Activated CD8-positive, alpha-beta T cell treated with anti-CD3 and anti-CD28 coated beads, Interleukin-2, amount 10 ng/mL, durations not matched to agents 7 days and 5 days (primary cell): ENCODE data around the gene TSPAN9. TPM values are rescaled to one million over a fixed set of nuclear protein-coding genes. Genes with fewer than 3 reads are reported as not detected.

Experiments used
- ATAC-seq: fragments of 150-1000 bp; cut with Tn5 transposase; one replicate; pipeline ENCODE4 v1.10.0; 2021; ENCODE audit warnings: moderate library complexity
- CTCF ChIA-PET: fragments of 350-600 bp; sonication (Branson Sonifier 250); formaldehyde crosslinking; loops from one replicate; lab custom pipeline; 2021; ENCODE audit warnings: antibody characterized with exemption; lab: Charles Lee
- POLR2A ChIA-PET: fragments of 350-600 bp; sonication (Branson Sonifier 250); formaldehyde crosslinking; loops from one replicate; lab custom pipeline; 2021; ENCODE audit warnings: antibody characterized with exemption; lab: Charles Lee
- DNase-seq: peaks from one replicate; pipeline ENCODE4 v3.0.0-alpha.2; 2020
- H3K27ac Mint-ChIP-seq: one replicate; pipeline ENCODE4 v1.8.0; 2021; ENCODE audit warnings: mild to moderate bottlenecking, mixed read lengths
- H3K27me3 Mint-ChIP-seq: one replicate; pipeline ENCODE4 v1.8.0; 2021; ENCODE audit warnings: low read depth, mixed read lengths
- H3K36me3 Mint-ChIP-seq: one replicate; pipeline ENCODE4 v1.8.0; 2021; ENCODE audit warnings: low read depth, mixed read lengths
- H3K4me1 Mint-ChIP-seq: one replicate; pipeline ENCODE4 v1.8.0; 2021; ENCODE audit warnings: low read depth, mixed read lengths
- H3K4me3 Mint-ChIP-seq: one replicate; pipeline ENCODE4 v1.8.0; 2021; ENCODE audit warnings: mild to moderate bottlenecking, mixed read lengths
- H3K9me3 Mint-ChIP-seq: one replicate; pipeline ENCODE4 v1.8.0; 2022; ENCODE audit warnings: mixed read lengths; ENCODE audit not compliant: insufficient read depth
- total RNA-seq, 2 experiments: library from RNA; stranded (reverse); gene quantifications; one replicate each; pipeline ENCODE4 v1.2.3, GENCODE V29; 2021

Gene TSPAN9
- total RNA-seq, 2 experiments from 2014 or later, result not detected

DNA sequence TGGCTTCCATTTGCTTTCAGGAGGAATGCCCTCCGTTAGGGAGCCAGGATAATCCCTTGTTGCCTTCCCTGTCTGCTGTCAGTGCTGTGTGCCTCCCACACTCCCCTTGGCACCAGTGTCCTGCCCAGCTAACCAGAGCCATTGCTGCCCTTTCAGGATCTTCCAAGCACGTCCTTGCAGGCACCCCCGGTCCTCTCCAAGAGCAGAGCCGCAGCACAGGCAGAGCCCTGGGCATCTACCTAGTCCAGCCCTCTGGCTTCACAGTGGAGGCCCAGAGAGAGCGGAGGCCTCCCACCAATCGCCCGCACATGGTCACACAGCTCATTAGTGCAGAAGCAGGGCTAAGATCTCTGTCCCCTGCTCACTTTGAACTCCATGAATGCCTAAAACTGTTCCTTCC, 39.0 kb upstream of the TSPAN9 start:
- Mint-ChIP-seq H3K36me3 (no peaks in the 10 kb centered on the region), H3K4me3 (no peak overlapping the region), H3K27me3 (peaks cover under 1% of the 10 kb centered on the region), H3K27ac (no peak overlapping the region), H3K9me3 (no peaks in the 10 kb centered on the region), H3K4me1 (no peaks in the 10 kb centered on the region)
- POLR2A ChIA-PET, result no interaction called here
- DNase-seq (no peak), ATAC-seq (no peak)
- CTCF ChIA-PET, result no interaction called here

DNA sequence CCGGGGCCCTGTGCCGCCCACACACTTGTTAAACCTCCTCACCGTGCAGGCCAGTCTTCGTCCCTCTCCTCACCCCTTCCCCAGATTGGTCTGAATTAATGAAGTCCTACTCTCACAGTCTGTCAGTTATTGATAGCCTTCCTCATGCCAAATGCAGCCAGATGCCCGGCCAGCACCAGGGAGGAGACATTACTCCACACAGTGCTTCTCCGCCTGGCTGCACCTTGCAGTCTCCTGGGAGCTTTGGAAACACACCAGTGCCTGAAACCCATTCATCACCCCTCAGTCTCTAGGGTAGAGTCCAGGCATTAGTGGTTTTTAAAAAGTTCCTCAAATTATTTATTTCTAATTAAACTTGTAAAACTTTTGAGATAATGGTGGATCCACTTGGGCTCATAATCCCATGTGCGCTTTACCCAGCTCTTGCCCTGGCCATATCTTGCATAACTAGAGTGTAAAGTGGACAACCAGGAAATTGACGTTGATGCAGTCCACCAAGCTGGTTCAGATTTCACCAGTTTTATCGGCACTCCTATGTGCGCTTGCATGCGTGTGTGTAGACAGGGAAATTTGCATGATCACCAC, 38.2 kb upstream of the TSPAN9 start:
- Mint-ChIP-seq H3K9me3 (no peaks in the 10 kb centered on the region), H3K27ac (no peak overlapping the region), H3K4me3 (no peak overlapping the region), H3K4me1 (no peaks in the 10 kb centered on the region), H3K27me3 (peaks cover 6% of the 10 kb centered on the region), H3K36me3 (no peaks in the 10 kb centered on the region)
- no peak for DNase-seq
- CTCF ChIA-PET, result no interaction called here
- POLR2A ChIA-PET, result interaction anchor here (0.7 kb wide), 1 partner anchor 66 kb away, joined by 3 read pairs; no protein-coding TSS in a partner anchor
- no peak for ATAC-seq

- CTCF ChIA-PET, result no interaction called here
- no peaks in the 10 kb centered on the region for H3K4me1 Mint-ChIP-seq
These were observed 37.0 kb upstream of the TSPAN9 start for GRCh38 chr12:3040026-3040656.

GRCh38 chr12:3040663-3041544, 36.3 kb upstream of the TSPAN9 start:
- no peak overlapping the region for H3K4me3 Mint-ChIP-seq
- no peak overlapping the region for H3K27ac Mint-ChIP-seq
- no peaks in the 10 kb centered on the region for H3K36me3 Mint-ChIP-seq
- H3K27me3 Mint-ChIP-seq, result peaks cover 7% of the 10 kb centered on the region
- H3K4me1 Mint-ChIP-seq, result no peaks in the 10 kb centered on the region
- no peaks in the 10 kb centered on the region for H3K9me3 Mint-ChIP-seq
- ChIA-PET CTCF (interaction anchor here (1.3 kb wide), 1 partner anchor 32 kb away, joined by 5 read pairs; no protein-coding TSS in a partner anchor), POLR2A (interaction anchor here (0.5 kb wide), 1 partner anchor 14 kb away, joined by 3 read pairs; no protein-coding TSS in a partner anchor)
- DNase-seq (no peak), ATAC-seq (no peak)

More at GRCh38 chr12:3040026-3040656, 37.0 kb upstream of the TSPAN9 start:
- Mint-ChIP-seq H3K9me3 (no peaks in the 10 kb centered on the region), H3K27me3 (peaks cover 7% of the 10 kb centered on the region), H3K27ac (no peak overlapping the region), H3K4me3 (no peak overlapping the region), H3K36me3 (no peaks in the 10 kb centered on the region)
- ATAC-seq, result no peak
- POLR2A ChIA-PET, result no interaction called here
- DNase-seq, result no peak

GRCh38 chr12:3041558-3042164, 35.5 kb upstream of the TSPAN9 start:
- ChIA-PET CTCF (interaction anchor here (0.6 to 1.4 kb wide), 8 partner anchors 8 to 234 kb away, joined by 3 to 8 read pairs (median 4); no protein-coding TSS in a partner anchor), POLR2A (interaction anchor here (0.5 kb wide), 1 partner anchor 15 kb away, joined by 3 read pairs; no protein-coding TSS in a partner anchor)
- ATAC-seq (peak; percentile 88), DNase-seq (peak; percentile 75)
- H3K4me1 Mint-ChIP-seq, result no peaks in the 10 kb centered on the region
- H3K27me3 Mint-ChIP-seq, result peaks cover 7% of the 10 kb centered on the region
- no peaks in the 10 kb centered on the region for H3K9me3 Mint-ChIP-seq
- no peaks in the 10 kb centered on the region for H3K36me3 Mint-ChIP-seq
- H3K4me3 Mint-ChIP-seq, result no peak overlapping the region
- H3K27ac Mint-ChIP-seq, result no peak overlapping the region

GRCh38 chr12:3042394-3042793, 34.8 kb upstream of the TSPAN9 start:
- no peak overlapping the region for H3K4me3 Mint-ChIP-seq
- no peak overlapping the region for H3K27ac Mint-ChIP-seq
- CTCF ChIA-PET, result interaction anchor here (0.7 to 1.4 kb wide), 7 partner anchors 8 to 233 kb away, joined by 3 to 8 read pairs (median 4); no protein-coding TSS in a partner anchor
- ATAC-seq, result no peak
- peaks cover 7% of the 10 kb centered on the region for H3K27me3 Mint-ChIP-seq
- H3K4me1 Mint-ChIP-seq, result no peaks in the 10 kb centered on the region
- POLR2A ChIA-PET, result interaction anchor here (0.7 kb wide), 1 partner anchor 215 kb away, joined by 3 read pairs; no protein-coding TSS in a partner anchor
- H3K36me3 Mint-ChIP-seq, result no peaks in the 10 kb centered on the region
- no peak for DNase-seq
- H3K9me3 Mint-ChIP-seq, result no peaks in the 10 kb centered on the region

- Mint-ChIP-seq H3K27me3 (peaks cover 7% of the 10 kb centered on the region), H3K27ac (no peak overlapping the region), H3K4me3 (no peak overlapping the region), H3K9me3 (no peaks in the 10 kb centered on the region), H3K36me3 (no peaks in the 10 kb centered on the region), H3K4me1 (no peaks in the 10 kb centered on the region)
- DNase-seq (no peak), ATAC-seq (no peak)
- ChIA-PET POLR2A (interaction anchor here (0.7 kb wide), 1 partner anchor 214 kb away, joined by 3 read pairs; no protein-coding TSS in a partner anchor), CTCF (interaction anchor here (1.2 to 1.4 kb wide), 4 partner anchors 9 to 233 kb away, joined by 3 to 8 read pairs (median 6); no protein-coding TSS in a partner anchor)
These were observed 34.4 kb upstream of the TSPAN9 start for GRCh38 chr12:3042826-3043225.

- Mint-ChIP-seq H3K9me3 (no peaks in the 10 kb centered on the region), H3K36me3 (no peaks in the 10 kb centered on the region), H3K4me1 (no peaks in the 10 kb centered on the region), H3K27me3 (peaks cover 7% of the 10 kb centered on the region), H3K4me3 (no peak overlapping the region), H3K27ac (no peak overlapping the region)
- DNase-seq, result no peak
- ChIA-PET POLR2A (no interaction called here), CTCF (no interaction called here)
- ATAC-seq, result no peak
These were observed 33.8 kb upstream of the TSPAN9 start for GRCh38 chr12:3043406-3043805.

- ATAC-seq (no peak), DNase-seq (no peak)
- Mint-ChIP-seq H3K4me3 (no peak overlapping the region), H3K9me3 (no peaks in the 10 kb centered on the region), H3K4me1 (no peaks in the 10 kb centered on the region), H3K27ac (no peak overlapping the region), H3K27me3 (peaks cover 9% of the 10 kb centered on the region), H3K36me3 (no peaks in the 10 kb centered on the region)
- POLR2A ChIA-PET, result no interaction called here
- CTCF ChIA-PET, result no interaction called here
These were observed 33.0 kb upstream of the TSPAN9 start for GRCh38 chr12:3044141-3044630.

DNA sequence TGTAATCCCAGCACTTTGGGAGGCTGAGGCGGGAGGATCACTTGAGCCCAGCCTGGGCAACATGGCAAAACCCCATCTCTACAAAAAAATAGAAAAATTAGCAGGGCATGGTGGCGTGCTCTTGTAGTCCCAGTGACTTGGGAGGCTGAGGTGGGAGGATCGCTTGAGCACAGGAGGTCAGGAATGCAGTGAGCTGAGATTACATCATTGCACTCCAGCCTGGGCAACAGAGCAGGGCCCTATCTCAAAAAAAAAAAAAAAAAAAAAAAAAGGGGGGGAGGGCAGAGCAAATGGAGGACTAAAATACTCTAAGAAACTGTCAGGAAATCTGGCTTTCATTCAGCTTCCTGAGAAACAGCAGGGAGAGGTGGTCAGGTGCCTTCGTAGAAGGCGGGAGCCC, 31.7 kb upstream of the TSPAN9 start:
- Mint-ChIP-seq H3K4me1 (no peaks in the 10 kb centered on the region), H3K9me3 (no peaks in the 10 kb centered on the region), H3K27me3 (peaks cover 17% of the 10 kb centered on the region), H3K4me3 (no peak overlapping the region), H3K27ac (no peak overlapping the region), H3K36me3 (no peaks in the 10 kb centered on the region)
- ChIA-PET CTCF (no interaction called here), POLR2A (no interaction called here)
- no peak for DNase-seq
- no peak for ATAC-seq

GRCh38 chr12:3045989-3046388, 31.2 kb upstream of the TSPAN9 start:
- POLR2A ChIA-PET, result no interaction called here
- Mint-ChIP-seq H3K36me3 (no peaks in the 10 kb centered on the region), H3K27ac (no peak overlapping the region), H3K4me1 (no peaks in the 10 kb centered on the region), H3K9me3 (no peaks in the 10 kb centered on the region), H3K27me3 (peaks cover 17% of the 10 kb centered on the region), H3K4me3 (no peak overlapping the region)
- ATAC-seq (no peak), DNase-seq (no peak)
- CTCF ChIA-PET, result no interaction called here
